HG03064 (cell line): ENCODE data around the gene AP4S1.
"Not testable (repeated sequence)": the region's sequence is repeated elsewhere in the genome, so short reads cannot be mapped to it uniquely, and the experiment has no call there.

ENCODE experiments used
- ATAC-seq: cut with Tn5 transposase; IDR thresholded peaks from one replicate; pipeline ENCODE4 v1.9.1; 2021; ENCODE audit warnings: low read depth; ENCODE audit not compliant: unreplicated experiment

AP4S1 gene

GRCh38 chr14:31004007-31004406 lies 21.4 kb upstream of the AP4S1 start:
- ATAC-seq: not testable (repeated sequence)

DNA sequence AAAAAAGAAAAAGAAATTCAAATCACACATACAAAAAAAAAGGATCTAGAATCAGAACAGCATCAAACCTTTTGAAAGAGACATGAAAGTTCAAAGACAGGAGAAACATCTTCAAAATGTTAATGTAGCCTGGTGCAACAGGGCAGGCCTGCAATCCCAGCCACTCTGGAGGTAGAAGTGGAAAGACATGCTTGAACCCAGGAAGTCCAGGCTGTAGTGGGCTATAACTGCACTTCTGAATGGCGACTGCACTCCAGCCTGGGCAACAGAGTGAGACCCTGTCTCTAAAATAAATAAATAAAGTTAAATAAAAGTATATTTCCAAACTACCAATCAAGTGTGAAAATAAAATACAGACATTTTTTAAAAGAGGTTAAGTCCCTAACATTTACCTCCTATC lies 18.7 kb upstream of the AP4S1 start:
- ATAC-seq: no peak

GRCh38 chr14:31009836-31010574 lies 15.4 kb upstream of the AP4S1 start:
- ATAC-seq: no peak

DNA sequence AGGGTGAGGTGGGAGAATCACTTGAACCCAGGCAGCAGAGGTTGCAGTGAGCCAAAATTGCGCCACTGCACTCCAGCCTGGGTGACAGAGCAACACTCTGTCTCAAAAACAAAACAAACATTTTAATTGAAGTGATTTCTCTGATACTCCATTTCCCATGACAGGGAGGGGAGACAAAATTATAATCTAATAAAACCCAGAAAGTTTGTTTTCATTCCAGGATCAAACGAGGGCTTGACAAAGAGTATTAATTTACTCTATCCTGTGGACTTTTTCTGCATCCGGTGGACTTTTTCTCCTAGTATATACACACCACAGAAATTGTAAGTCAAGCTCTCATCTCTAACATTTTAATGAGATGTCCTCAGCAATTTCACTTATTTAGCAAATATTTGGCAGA lies 14.5 kb upstream of the AP4S1 start:
- ATAC-seq: no peak

DNA sequence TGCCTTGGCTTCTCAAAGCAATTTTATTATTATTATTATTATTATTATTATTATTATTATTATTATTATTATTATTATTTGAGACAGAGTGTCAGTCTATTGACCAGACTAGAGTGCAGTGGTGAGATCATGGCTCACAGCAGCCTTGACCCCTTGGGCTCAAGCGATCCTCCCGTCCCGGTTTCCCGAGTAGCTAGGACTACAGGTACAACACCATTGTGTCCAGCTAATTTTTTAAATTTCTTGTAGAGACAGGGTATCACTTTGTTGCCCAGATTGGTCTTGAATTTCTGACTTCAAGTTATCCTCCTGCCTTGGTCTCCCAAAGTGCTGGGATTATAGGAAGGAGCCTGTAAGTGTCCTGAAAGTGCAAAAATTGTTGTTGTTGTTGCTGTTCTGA lies 11.6 kb upstream of the AP4S1 start:
- ATAC-seq: no peak

- ATAC-seq: no peak
Measured at GRCh38 chr14:31018057-31018645, 7.3 kb upstream of the AP4S1 start.

DNA sequence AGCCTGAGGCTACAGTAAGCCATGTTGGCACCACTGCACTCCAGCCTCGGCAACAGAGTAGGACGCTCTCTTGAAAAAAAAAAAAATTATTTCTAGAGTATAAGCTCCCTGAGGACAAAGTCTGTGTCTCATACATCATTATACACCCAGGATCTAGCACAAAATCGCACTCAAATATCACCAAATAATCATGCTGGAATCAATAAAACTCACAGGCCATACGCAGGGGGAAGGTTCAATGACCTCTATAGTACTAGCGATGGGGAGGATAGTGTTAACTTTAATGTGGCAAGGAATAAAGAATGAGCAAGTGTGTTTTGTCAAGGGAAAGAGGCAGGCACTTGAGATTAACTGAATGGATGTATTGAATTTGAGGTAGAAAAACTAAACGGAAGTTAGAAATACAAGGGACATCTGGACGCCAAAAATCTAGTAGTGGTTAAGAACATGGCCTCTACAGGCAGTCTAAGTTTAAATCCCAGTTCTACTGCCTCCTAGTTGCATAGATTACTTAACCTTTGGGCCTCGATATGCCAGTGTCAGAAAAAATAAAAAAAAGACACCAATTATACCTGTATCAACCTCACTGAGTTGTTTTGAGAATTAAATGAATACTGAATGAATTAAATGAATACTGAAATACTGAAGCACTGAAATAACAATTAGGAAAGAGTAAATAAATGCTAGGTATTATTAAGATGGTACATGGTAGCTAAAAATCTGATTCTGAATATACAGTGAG lies 4.4 kb upstream of the AP4S1 start:
- no peak for ATAC-seq

GRCh38 chr14:31021576-31021949 lies 3.9 kb upstream of the AP4S1 start:
- ATAC-seq: no peak

DNA sequence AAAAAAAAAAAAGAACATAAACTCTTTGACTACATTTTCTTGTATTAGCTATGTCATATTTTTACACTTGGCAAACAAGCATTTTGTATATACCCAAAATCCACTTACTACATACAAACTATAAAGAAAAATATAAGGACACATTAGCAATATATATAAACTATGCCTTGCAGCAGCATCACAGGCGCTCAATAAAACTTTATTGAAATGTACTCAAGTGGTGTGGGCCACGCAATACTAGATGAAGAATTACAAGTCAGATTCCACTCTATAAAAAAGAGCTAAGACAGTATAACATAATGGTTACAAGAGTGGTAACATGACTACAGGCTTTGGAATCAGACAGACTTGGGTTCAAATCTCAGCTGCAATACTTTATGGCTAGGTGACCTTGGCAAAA lies 3.1 kb upstream of the AP4S1 start:
- ATAC-seq: no peak

GRCh38 chr14:31024010-31024480 lies 1.4 kb upstream of the AP4S1 start:
- no peak for ATAC-seq

- ATAC-seq: no peak
Measured at GRCh38 chr14:31024577-31025366, 677 bp upstream of the AP4S1 start.

DNA sequence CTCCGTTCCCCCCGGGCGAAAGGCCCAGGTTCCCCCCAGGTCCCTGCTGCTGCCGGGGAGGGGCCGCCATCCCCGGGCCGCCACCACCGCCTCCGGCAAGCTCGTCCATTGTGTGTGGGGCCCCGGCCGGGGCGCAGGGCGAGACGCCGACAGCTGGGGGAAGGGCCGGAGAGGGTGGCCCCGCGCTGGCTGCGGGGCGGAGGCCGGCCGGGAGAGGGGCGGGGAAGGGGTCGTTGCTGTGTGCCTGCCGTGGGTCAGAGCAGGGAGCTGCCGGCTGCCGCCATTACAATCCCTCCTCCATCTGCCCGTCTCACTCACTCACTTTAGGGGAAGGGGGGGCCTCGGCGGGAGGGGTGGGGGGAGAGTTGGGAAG lies 614 bp downstream of the AP4S1 start, which contains the start of gene STRN3:
Gene STRN3, minus strand, starts transcription at position 303 of the 373 bp plus-strand sequence. Its CDS starts 194 bp downstream, at position 109.
- no peak for ATAC-seq

DNA sequence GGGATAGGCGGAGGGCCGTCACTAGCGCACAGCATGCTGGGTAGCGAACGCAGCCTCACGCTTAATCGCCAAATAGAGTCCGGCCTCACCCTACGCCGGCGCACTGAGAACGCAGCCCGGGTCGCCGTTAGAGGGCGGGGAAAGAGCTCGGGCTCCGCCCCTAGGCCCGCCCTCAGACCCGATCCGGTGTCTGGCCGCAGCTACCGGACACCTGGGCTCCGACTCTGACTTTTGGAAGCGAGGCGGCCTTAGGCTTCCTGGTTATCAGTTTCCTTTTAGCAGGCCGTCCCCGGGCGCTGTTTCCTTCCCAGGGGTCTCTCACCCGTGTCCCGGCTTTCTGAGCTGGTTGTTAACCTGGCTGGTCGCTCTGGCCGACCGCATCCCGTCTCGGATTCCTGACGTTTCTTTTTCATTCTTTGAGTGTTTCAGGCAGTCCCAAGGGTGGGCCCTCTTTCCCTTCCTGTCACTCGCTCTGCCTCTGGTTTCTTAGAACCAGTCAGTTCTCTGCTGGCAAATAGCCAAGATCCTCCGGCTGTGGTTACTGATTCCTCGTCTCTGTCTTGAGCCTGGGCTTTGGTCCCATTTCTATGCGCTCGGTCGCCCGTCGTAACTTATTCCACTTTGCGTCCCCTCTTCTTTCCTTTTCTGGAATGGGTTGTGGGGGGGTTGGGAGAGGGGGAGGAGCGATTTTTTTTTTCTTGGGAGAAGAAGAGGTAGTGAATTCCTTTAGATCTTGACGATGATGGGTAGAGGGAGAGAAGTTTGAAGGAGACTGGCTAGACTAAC lies 1.2 kb downstream of the AP4S1 start:
- peak; percentile 92 for ATAC-seq

DNA sequence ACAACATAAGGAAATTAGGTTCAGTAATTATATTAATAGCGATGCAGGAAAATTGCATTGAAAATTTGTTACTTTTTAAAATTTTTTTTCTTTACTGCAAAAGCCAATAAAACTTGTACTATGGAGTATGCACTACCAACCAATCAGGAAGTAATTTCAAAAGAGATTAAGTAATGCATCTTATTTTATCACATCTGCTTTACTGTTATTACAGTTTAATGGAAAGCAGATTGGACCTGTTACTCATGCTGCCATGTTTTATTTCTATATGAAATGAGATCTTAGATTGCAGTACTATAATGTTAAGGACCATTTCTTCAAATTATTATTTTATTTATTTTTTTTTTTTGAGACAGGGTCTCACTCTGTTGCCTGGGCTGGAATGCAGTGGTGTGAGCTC lies 2.4 kb downstream of the AP4S1 start:
- ATAC-seq: no peak

- no peak for ATAC-seq
Measured at GRCh38 chr14:31029016-31029970, 3.8 kb downstream of the AP4S1 start.

- no peak for ATAC-seq
Measured at GRCh38 chr14:31030469-31030868, 5.0 kb downstream of the AP4S1 start.

GRCh38 chr14:31036552-31036951 lies 11.1 kb downstream of the AP4S1 start:
- no peak for ATAC-seq

DNA sequence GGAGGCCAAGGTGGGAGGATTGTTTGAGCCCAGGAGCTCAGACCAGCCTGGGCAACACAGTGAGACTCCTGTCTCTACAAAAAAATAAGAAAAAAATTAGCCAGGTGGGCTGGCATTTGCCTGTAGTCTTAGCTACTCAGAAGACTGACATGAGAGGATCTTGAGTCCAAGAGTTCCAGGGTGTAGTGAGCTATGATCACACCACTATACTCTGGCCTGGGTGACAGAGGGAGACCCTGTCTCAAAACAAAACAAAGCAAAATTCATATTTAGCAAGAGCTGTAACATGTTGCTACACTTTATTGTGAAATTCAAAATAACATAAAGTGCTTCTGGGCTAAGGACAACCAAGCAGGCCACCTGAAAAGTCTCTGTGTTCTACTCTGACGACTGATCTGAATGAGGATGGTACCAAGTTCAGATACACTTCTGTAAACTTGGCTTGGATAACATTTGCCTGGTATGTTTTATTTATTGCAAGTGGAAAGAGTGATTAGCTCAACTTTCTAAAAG lies 12.3 kb downstream of the AP4S1 start:
- ATAC-seq: no peak
